Measurements from ENCODE around the gene PIP5K1B. TPM values are rescaled to one million over a fixed set of nuclear protein-coding genes. Genes with fewer than 3 reads are reported as not detected.

The PIP5K1B gene
- total RNA-seq, 1 experiment from 2014 or later, result not detected

DNA sequence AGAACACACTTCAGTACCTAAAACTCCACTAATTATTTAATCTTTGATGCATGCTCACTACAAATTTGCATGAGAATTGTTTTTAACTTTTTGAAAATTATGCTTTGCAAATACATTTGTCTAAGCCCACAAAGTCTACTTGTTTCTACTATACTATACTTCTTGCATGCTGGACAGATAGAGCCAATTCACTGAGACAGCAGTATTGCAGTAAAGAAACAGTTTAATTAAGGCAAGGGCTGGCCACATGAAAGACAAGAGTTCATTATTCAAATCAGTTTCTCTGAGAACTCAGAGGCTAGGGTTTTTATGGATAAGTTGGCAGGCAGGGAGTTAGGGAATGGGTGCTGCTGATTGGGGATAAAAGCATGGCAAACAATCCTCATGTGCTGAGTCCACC, 324.5 kb downstream of the PIP5K1B start:
- Histone ChIP-seq H3K79me2 (ENCODE audit: low read length) (no peaks in the 10 kb centered on the region), H3K9ac (ENCODE audit: low read length) (no peak overlapping the region), H3K9me3 (ENCODE audit: low read length) (no peaks in the 10 kb centered on the region), H3K9me2 (replicated peaks; ENCODE audit: insufficient read depth, low read length) (no peaks in the 10 kb centered on the region), H4K20me1 (ENCODE audit: insufficient read depth, low read depth, low read length) (no peaks in the 10 kb centered on the region), H3K27me3 (ENCODE audit: low read length) (no peaks in the 10 kb centered on the region), H3K4me3 (ENCODE audit: low read length) (no peak overlapping the region), H3K27ac (ENCODE audit: low read length) (no peak overlapping the region), H2AFZ (ENCODE audit: low read length) (no peak overlapping the region), H3K4me2 (ENCODE audit: low read depth, low read length, poor library complexity, severe bottlenecking) (no peak overlapping the region), H3K4me1 (ENCODE audit: low read length) (peaks cover 5% of the 10 kb centered on the region; the same call in 1 of the 2 replicates), H3K36me3 (ENCODE audit: insufficient read depth, low read length) (no peaks in the 10 kb centered on the region)
- no peak for DNase-seq

DNA sequence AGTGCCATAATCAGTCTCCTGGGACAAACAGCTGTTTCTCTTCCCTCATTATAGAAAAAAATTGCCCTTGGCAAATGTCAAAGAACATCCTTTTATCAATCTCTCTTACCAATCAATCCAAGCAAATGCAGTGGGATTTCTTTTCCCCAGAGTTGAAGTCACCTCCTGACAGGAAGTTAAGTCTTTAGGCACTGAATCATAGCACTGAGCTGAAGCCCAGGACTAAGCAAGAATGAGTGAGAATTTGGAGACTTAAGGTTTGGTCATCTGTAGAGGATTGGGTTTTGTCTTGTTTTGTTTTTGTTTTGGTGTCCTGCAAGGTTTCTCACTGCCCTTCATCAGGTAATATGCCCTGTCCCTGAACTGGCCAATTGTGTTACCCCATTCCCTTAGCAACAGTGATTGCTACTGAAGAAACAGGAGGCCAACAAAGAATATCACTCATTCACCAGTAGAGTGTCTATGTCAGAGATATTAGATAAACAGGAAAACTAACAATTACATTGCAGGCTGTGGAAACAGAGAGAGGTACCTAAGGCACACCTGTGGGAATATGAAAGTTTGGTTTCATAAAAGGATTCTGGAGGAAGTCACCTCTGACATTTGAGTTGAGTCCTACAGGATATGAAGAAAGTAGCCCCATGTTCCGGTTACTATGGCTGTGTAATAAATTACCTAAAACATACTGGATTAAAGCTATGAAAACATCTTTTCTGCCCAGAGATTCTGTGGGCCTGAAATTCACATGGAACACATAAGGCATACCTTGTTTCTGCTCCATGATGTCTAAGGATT, 326.0 kb downstream of the PIP5K1B start:
- Histone ChIP-seq H3K79me2 (ENCODE audit: low read length) (peaks cover 1% of the 10 kb centered on the region), H3K9me2 (replicated peaks; ENCODE audit: insufficient read depth, low read length) (no peaks in the 10 kb centered on the region), H3K9me3 (ENCODE audit: low read length) (no peaks in the 10 kb centered on the region), H3K36me3 (ENCODE audit: insufficient read depth, low read length) (no peaks in the 10 kb centered on the region), H3K27ac (ENCODE audit: low read length) (no peak overlapping the region), H4K20me1 (ENCODE audit: insufficient read depth, low read depth, low read length) (no peaks in the 10 kb centered on the region), H3K4me2 (ENCODE audit: low read depth, low read length, poor library complexity, severe bottlenecking) (no peak overlapping the region), H3K27me3 (ENCODE audit: low read length) (no peaks in the 10 kb centered on the region), H3K9ac (ENCODE audit: low read length) (no peak overlapping the region), H3K4me3 (ENCODE audit: low read length) (no peak overlapping the region), H3K4me1 (ENCODE audit: low read length) (peaks cover 5% of the 10 kb centered on the region; the same call in 1 of the 2 replicates), H2AFZ (ENCODE audit: low read length) (no peak overlapping the region)
- no peak for DNase-seq

DNA sequence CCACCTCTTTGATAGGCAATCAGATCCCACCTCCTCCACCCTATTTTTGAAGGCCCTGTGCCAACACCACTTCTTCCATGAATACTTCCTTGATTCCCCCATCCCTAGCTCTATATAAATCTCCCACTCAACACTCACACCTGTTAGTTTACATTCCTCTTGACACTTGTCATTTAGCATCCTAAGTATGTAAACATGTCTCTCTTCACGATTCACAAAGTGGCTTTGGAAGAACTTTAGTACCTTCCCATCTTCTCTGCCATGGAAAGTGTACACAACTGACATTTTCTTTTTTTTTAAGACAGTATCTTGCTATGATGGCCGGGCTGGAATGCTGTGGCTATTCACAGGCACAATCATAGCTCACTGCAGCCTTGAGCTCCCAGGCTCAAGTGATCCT, 329.0 kb downstream of the PIP5K1B start:
- no peaks in the 10 kb centered on the region for H3K9me2 ChIP-seq (replicated peaks; ENCODE audit: insufficient read depth, low read length)
- H3K27ac ChIP-seq (ENCODE audit: low read length), result no peak overlapping the region
- H3K4me2 ChIP-seq (ENCODE audit: low read depth, low read length, poor library complexity, severe bottlenecking), result no peak overlapping the region
- H3K27me3 ChIP-seq (ENCODE audit: low read length), result no peaks in the 10 kb centered on the region
- H3K79me2 ChIP-seq (ENCODE audit: low read length), result peaks cover 31% of the 10 kb centered on the region
- H3K4me3 ChIP-seq (ENCODE audit: low read length), result no peak overlapping the region
- H3K36me3 ChIP-seq (ENCODE audit: insufficient read depth, low read length), result no peaks in the 10 kb centered on the region
- H4K20me1 ChIP-seq (ENCODE audit: insufficient read depth, low read depth, low read length), result no peaks in the 10 kb centered on the region
- peaks cover 6% of the 10 kb centered on the region for H3K4me1 ChIP-seq (ENCODE audit: low read length)
- no peak for DNase-seq
- no peak overlapping the region for H2AFZ ChIP-seq (ENCODE audit: low read length)
- no peaks in the 10 kb centered on the region for H3K9me3 ChIP-seq (ENCODE audit: low read length)
- no peak overlapping the region for H3K9ac ChIP-seq (ENCODE audit: low read length)

DNA sequence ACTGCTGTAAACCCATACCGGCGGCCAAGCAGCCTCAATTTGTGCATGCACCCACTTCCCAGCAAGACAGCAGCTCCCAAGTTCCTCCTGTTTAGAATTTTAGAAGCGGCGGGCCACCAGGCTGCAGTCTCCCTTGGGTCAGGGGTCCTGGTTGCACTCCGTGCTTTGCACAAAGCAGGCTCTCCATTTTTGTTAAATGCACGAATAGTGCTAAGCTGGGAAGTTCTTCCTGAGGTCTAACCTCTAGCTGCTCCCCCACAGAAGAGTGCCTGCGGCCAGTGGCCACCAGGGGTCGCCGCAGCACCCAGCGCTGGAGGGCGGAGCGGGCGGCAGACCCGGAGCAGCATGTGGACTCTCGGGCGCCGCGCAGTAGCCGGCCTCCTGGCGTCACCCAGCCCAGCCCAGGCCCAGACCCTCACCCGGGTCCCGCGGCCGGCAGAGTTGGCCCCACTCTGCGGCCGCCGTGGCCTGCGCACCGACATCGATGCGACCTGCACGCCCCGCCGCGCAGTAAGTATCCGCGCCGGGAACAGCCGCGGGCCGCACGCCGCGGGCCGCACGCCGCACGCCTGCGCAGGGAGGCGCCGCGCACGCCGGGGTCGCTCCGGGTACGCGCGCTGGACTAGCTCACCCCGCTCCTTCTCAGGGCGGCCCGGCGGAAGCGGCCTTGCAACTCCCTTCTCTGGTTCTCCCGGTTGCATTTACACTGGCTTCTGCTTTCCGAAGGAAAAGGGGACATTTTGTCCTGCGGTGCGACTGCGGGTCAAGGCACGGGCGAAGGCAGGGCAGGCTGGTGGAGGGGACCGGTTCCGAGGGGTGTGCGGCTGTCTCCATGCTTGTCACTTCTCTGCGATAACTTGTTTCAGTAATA, 330.6 kb downstream of the PIP5K1B start, which contains the start of gene FXN:
Gene FXN, plus strand, starts transcription at position 315 of the 871 bp plus-strand sequence. Its CDS starts 31 bp downstream, at position 346.
- peak within 1 kb of the TSS; percentile 39; the same call in 1 of the 2 replicates for H2AFZ ChIP-seq (ENCODE audit: low read length)
- peak within 1 kb of the TSS; percentile 86 for H3K4me2 ChIP-seq (ENCODE audit: low read depth, low read length, poor library complexity, severe bottlenecking)
- no peaks in the 10 kb centered on the region for H3K36me3 ChIP-seq (ENCODE audit: insufficient read depth, low read length)
- no peaks in the 10 kb centered on the region for H4K20me1 ChIP-seq (ENCODE audit: insufficient read depth, low read depth, low read length)
- peaks cover 6% of the 10 kb centered on the region for H3K4me1 ChIP-seq (ENCODE audit: low read length)
- H3K27ac ChIP-seq (ENCODE audit: low read length), result no peak within 1 kb of the TSS
- peak; percentile 91 for DNase-seq
- peaks cover 45% of the 10 kb centered on the region for H3K79me2 ChIP-seq (ENCODE audit: low read length)
- H3K9me2 ChIP-seq (replicated peaks; ENCODE audit: insufficient read depth, low read length), result no peaks in the 10 kb centered on the region
- H3K9ac ChIP-seq (ENCODE audit: low read length), result peak within 1 kb of the TSS; percentile 74
- H3K4me3 ChIP-seq (ENCODE audit: low read length), result peak within 1 kb of the TSS; percentile 72
- H3K27me3 ChIP-seq (ENCODE audit: low read length), result no peaks in the 10 kb centered on the region
- H3K9me3 ChIP-seq (ENCODE audit: low read length), result no peaks in the 10 kb centered on the region

DNA sequence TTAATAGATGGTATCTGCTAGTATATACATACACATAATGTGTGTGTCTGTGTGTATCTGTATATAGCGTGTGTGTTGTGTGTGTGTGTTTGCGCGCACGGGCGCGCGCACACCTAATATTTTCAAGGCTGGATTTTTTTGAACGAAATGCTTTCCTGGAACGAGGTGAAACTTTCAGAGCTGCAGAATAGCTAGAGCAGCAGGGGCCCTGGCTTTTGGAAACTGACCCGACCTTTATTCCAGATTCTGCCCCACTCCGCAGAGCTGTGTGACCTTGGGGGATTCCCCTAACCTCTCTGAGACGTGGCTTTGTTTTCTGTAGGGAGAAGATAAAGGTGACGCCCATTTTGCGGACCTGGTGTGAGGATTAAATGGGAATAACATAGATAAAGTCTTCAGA, 331.3 kb downstream of the PIP5K1B start:
- Histone ChIP-seq H4K20me1 (ENCODE audit: insufficient read depth, low read depth, low read length) (no peaks in the 10 kb centered on the region), H3K4me3 (ENCODE audit: low read length) (peak overlapping the region; percentile 72), H3K4me1 (ENCODE audit: low read length) (peaks cover 6% of the 10 kb centered on the region), H3K4me2 (ENCODE audit: low read depth, low read length, poor library complexity, severe bottlenecking) (peak overlapping the region; percentile 86), H3K9ac (ENCODE audit: low read length) (peak overlapping the region; percentile 74), H2AFZ (ENCODE audit: low read length) (peak overlapping the region; percentile 39; the same call in 1 of the 2 replicates), H3K9me3 (ENCODE audit: low read length) (no peaks in the 10 kb centered on the region), H3K36me3 (ENCODE audit: insufficient read depth, low read length) (no peaks in the 10 kb centered on the region), H3K79me2 (ENCODE audit: low read length) (peaks cover 52% of the 10 kb centered on the region), H3K27me3 (ENCODE audit: low read length) (no peaks in the 10 kb centered on the region), H3K9me2 (replicated peaks; ENCODE audit: insufficient read depth, low read length) (no peaks in the 10 kb centered on the region), H3K27ac (ENCODE audit: low read length) (no peak overlapping the region)
- DNase-seq, result no peak

DNA sequence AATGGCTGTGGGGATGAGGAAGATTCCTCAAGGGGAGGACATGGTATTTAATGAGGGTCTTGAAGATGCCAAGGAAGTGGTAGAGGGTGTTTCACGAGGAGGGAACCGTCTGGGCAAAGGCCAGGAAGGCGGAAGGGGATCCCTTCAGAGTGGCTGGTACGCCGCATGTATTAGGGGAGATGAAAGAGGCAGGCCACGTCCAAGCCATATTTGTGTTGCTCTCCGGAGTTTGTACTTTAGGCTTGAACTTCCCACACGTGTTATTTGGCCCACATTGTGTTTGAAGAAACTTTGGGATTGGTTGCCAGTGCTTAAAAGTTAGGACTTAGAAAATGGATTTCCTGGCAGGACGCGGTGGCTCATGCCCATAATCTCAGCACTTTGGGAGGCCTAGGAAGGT, 331.8 kb downstream of the PIP5K1B start:
- Histone ChIP-seq H3K4me1 (ENCODE audit: low read length) (peaks cover 6% of the 10 kb centered on the region), H3K4me3 (ENCODE audit: low read length) (peak overlapping the region; percentile 72), H3K9me3 (ENCODE audit: low read length) (no peaks in the 10 kb centered on the region), H4K20me1 (ENCODE audit: insufficient read depth, low read depth, low read length) (no peaks in the 10 kb centered on the region), H3K9ac (ENCODE audit: low read length) (peak overlapping the region; percentile 74), H3K27ac (ENCODE audit: low read length) (no peak overlapping the region), H3K4me2 (ENCODE audit: low read depth, low read length, poor library complexity, severe bottlenecking) (peak overlapping the region; percentile 86), H3K27me3 (ENCODE audit: low read length) (no peaks in the 10 kb centered on the region), H3K36me3 (ENCODE audit: insufficient read depth, low read length) (no peaks in the 10 kb centered on the region), H2AFZ (ENCODE audit: low read length) (peak overlapping the region; percentile 39; the same call in 1 of the 2 replicates), H3K9me2 (replicated peaks; ENCODE audit: insufficient read depth, low read length) (no peaks in the 10 kb centered on the region), H3K79me2 (ENCODE audit: low read length) (peaks cover 57% of the 10 kb centered on the region)
- no peak for DNase-seq

DNA sequence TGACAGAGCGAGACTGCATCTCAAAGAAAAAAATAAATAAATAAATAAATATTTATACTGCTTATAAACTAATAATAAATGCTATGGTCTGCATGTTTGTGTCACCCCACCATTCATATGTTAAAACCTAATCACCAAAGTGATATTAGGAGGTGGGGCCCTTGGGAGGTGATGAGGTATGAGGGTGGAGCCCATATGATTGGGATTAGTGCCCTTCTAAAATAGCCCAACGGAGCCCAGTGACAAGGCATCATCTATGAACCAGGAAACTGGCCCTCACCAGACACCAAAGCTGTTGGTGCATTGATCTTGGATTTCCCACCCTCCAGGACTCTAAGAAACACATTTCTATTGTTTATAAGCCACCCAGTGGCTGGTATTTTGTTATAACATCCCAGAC, 335.6 kb downstream of the PIP5K1B start:
- H3K79me2 ChIP-seq (ENCODE audit: low read length), result peaks cover 95% of the 10 kb centered on the region
- H3K27ac ChIP-seq (ENCODE audit: low read length), result no peak overlapping the region
- no peaks in the 10 kb centered on the region for H3K9me3 ChIP-seq (ENCODE audit: low read length)
- no peak overlapping the region for H3K4me2 ChIP-seq (ENCODE audit: low read depth, low read length, poor library complexity, severe bottlenecking)
- no peak overlapping the region for H2AFZ ChIP-seq (ENCODE audit: low read length)
- no peaks in the 10 kb centered on the region for H3K9me2 ChIP-seq (replicated peaks; ENCODE audit: insufficient read depth, low read length)
- H3K27me3 ChIP-seq (ENCODE audit: low read length), result no peaks in the 10 kb centered on the region
- no peaks in the 10 kb centered on the region for H4K20me1 ChIP-seq (ENCODE audit: insufficient read depth, low read depth, low read length)
- no peak overlapping the region for H3K4me3 ChIP-seq (ENCODE audit: low read length)
- DNase-seq, result no peak
- no peak overlapping the region for H3K9ac ChIP-seq (ENCODE audit: low read length)
- H3K36me3 ChIP-seq (ENCODE audit: insufficient read depth, low read length), result no peaks in the 10 kb centered on the region
- peaks cover 6% of the 10 kb centered on the region for H3K4me1 ChIP-seq (ENCODE audit: low read length)
